Ishikawa (cell line): ENCODE results near the gene MTX1.

Experiments
- CEBPB ChIP-seq: IDR thresholded peaks from 2 replicates; pipeline ENCODE4 v1.6.1; 2012
- EGR1 ChIP-seq: IDR thresholded peaks from 2 replicates; pipeline ENCODE4 v1.6.1; 2012
- EP300 ChIP-seq: IDR thresholded peaks from 2 replicates; pipeline ENCODE4 v1.6.1; 2012; ENCODE audit warnings: borderline replicate concordance
- MAX ChIP-seq: IDR thresholded peaks from 2 replicates; pipeline ENCODE4 v1.6.1; 2012
- RAD21 ChIP-seq: IDR thresholded peaks from 2 replicates; pipeline ENCODE4 v1.6.1; 2012; ENCODE audit warnings: low read depth
- TAF1 ChIP-seq: IDR thresholded peaks from 2 replicates; pipeline ENCODE4 v1.6.1; 2012; ENCODE audit warnings: low read depth, mild to moderate bottlenecking
- TF ChIP-seq, protein P1 (sequence below): IDR thresholded peaks from 2 replicates; pipeline ENCODE4 v1.6.1; 2012; ENCODE audit warnings: low read depth, mild to moderate bottlenecking
- TF ChIP-seq, protein P2 (sequence below): IDR thresholded peaks from 2 replicates; pipeline ENCODE4 v1.6.1; 2012

GRCh38 chr1:155172732-155173477, 35.6 kb upstream of the MTX1 start, which contains the start of gene KRTCAP2:
- no peak for TF ChIP-seq CEBPB
- TF ChIP-seq, protein P1, sequence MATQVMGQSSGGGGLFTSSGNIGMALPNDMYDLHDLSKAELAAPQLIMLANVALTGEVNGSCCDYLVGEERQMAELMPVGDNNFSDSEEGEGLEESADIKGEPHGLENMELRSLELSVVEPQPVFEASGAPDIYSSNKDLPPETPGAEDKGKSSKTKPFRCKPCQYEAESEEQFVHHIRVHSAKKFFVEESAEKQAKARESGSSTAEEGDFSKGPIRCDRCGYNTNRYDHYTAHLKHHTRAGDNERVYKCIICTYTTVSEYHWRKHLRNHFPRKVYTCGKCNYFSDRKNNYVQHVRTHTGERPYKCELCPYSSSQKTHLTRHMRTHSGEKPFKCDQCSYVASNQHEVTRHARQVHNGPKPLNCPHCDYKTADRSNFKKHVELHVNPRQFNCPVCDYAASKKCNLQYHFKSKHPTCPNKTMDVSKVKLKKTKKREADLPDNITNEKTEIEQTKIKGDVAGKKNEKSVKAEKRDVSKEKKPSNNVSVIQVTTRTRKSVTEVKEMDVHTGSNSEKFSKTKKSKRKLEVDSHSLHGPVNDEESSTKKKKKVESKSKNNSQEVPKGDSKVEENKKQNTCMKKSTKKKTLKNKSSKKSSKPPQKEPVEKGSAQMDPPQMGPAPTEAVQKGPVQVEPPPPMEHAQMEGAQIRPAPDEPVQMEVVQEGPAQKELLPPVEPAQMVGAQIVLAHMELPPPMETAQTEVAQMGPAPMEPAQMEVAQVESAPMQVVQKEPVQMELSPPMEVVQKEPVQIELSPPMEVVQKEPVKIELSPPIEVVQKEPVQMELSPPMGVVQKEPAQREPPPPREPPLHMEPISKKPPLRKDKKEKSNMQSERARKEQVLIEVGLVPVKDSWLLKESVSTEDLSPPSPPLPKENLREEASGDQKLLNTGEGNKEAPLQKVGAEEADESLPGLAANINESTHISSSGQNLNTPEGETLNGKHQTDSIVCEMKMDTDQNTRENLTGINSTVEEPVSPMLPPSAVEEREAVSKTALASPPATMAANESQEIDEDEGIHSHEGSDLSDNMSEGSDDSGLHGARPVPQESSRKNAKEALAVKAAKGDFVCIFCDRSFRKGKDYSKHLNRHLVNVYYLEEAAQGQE = no peak
- peak; percentile 29; the same call in 1 of the 2 replicates for TF ChIP-seq RAD21
- peak; percentile 85 for TF ChIP-seq TAF1
- no peak for TF ChIP-seq EGR1
- TF ChIP-seq, protein P2, sequence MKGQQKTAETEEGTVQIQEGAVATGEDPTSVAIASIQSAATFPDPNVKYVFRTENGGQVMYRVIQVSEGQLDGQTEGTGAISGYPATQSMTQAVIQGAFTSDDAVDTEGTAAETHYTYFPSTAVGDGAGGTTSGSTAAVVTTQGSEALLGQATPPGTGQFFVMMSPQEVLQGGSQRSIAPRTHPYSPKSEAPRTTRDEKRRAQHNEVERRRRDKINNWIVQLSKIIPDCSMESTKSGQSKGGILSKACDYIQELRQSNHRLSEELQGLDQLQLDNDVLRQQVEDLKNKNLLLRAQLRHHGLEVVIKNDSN = no peak
- TF ChIP-seq EP300 = no peak; the same call in 1 of the 2 replicates
- no peak for TF ChIP-seq MAX
